IPS-18c (cell line): ENCODE results near the gene PPP6R2.
"Not testable (repeated sequence)": the region's sequence is repeated elsewhere in the genome, so short reads cannot be mapped to it uniquely, and the experiment has no call there.

Experiments used
- H3K4me3 ChIP-seq: 2 replicates; pipeline ENCODE4 v1.7.0; 2013; ENCODE audit warnings: low read depth, mild to moderate bottlenecking, low read length, moderate library complexity; ENCODE audit not compliant: insufficient read depth
- H3K9me3 ChIP-seq: one replicate; pipeline ENCODE4 v1.6.1; 2013; ENCODE audit warnings: mild to moderate bottlenecking, low read length, moderate library complexity; ENCODE audit not compliant: control insufficient read depth, insufficient read depth

Gene PPP6R2

DNA sequence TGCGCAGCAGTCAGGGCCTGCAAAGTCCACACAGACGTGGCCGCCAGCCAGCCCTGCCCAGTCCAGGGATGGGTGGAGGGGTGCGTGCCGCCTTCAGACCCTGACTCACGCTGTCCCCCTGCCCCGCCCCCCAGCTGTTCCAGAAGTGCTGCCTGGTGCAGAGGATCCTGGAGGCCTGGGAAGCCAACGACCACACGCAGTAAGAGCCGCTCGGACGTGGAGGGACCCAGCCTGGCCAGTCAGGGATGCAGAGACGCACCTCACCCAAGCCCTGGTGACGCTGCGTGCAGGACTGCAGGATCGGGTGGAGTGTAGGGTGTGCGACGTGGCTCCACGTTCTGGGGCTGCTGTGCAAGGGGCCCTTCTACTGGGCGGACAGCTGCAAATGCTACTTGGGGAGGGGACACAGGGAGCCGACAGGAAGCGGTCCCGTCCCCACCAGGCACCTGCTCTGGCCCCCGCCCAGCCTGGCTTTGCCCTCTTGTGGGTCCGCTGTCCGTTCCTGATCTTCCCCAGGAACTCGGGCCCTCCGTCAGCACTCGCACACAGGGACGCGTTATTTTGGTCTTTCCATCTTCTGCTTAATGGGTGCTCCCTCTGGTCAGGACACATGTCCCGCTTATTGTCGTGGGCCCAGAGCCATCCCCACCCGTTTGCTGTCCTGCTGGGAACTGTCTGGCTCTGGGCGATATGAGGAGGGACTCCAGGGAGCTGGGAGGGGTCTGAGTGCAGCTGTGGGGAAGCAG, 89.2 kb downstream of the PPP6R2 start:
- H3K4me3 ChIP-seq, result no peak overlapping the region
- no peaks in the 10 kb centered on the region for H3K9me3 ChIP-seq

DNA sequence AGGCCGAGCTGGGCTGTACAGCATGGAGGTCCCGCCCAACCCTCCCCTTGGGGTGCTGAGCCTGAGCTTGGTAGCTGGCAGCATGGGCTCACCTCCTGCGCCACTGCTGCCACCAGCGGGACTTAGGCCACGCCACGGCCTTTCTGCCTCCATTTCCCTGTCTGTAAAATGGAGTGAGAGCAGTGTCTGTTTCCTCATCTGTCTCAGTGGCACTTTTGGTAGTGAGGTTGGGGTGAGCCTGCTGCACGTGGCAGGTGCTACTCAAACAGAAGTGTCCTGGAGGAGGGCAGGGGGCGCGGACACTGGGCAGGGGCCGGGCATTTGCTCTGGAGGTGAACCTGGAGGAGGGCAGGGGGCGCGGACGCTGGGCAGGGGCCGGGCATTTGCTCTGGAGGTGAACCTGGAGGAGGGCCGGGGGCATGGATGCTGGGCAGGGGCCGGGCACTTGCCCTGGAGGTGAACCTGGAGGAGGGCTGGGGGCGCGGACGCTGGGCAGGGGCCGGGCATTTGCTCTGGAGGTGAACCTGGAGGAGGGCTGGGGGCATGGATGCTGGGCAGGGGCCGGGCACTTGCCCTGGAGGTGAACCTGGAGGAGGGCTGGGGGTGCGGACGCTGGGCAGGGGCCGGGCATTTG, 89.9 kb downstream of the PPP6R2 start:
- not testable (repeated sequence) for H3K4me3 ChIP-seq, H3K9me3 ChIP-seq

DNA sequence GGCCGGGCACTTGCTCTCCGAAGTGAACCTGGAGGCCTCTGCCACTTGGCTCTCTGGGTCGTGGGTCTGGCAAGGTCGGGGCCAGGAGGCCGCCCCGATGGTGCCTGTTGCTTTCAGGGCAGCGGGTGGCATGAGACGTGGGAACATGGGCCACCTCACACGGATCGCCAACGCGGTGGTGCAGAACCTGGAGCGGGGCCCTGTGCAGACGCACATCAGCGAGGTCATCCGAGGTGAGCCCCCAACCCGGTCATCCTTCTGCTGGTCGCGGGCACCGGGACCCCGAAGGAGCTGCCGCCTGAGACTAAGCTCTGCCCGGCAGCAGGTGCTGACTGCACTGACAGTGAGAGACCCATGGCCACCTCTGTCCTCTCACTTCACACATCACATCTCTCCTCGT, 91.7 kb downstream of the PPP6R2 start:
- Histone ChIP-seq H3K4me3 (no peak overlapping the region), H3K9me3 (no peaks in the 10 kb centered on the region)

DNA sequence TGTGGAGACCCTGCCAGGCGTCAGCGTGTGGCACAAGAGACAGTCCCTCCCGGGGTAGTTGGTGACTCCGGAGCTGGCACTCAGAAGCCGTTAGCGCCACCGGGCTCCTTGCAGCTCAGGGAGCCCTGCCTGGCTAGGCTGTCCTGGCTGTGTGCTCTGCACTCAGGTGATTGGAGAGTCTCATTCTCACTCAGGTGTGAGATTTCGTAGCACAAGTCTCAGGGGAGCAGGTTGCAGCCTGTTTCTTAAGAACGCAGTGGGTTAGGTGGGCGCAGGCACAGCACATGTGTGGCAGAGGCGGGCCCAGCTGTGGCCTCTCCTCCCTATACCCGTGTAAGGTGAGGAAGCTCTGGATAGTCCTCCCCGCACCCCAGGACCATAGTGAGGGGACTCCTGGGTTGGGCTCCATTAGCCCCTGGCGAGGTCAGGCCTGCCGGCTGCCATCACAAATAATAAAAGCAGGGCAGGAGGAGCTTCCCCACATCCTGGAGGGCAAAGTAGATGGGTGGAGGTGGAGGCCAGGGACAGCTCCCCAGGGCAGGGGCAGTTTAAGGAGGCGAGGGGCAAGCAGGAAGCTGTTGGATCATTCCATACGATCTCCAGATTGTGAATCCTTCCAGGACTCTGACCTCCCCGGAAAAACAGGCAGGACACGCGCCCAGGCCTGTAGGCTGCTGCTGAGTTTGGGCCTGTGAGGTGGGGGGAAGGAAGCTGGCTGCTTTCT, 92.3 kb downstream of the PPP6R2 start:
- H3K9me3 ChIP-seq, result no peaks in the 10 kb centered on the region
- no peak overlapping the region for H3K4me3 ChIP-seq

DNA sequence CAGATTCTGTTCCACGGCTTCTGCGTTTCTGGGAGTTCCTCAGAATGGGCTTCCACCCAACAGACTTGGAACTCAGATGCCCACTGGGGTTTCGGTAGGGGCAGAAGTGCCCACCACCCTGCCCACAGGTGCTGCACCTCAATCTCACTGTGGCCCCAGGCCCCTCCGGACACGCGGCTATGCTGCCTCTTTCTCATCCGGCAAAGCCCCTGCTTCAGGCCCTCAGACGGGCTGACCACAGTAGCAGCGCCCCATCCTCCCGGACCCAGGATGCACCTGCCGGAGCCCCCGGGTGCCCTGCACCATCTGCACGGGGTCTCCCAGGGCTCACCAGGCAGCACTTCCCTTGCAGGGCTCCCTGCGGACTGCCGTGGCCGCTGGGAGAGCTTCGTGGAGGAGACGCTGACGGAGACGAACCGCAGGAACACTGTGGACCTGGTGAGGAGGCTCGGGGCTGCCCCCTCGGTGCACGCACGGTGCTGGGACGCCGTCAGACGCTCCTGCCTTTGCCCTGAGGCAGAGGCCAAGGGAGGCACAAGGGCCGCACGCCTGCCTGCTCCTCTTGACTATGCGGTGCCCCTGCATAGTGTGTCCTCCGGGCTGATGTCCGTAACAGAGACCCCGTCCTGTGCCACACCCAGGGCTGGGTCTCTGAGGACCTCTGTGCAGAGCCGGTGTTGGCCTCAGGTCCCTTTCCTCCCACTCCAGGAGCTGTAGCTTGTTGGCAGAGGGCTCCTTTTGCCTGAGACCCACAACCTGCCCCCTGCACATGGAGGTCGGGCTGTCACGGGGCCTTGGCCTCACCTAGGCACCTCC, 93.1 kb downstream of the PPP6R2 start:
- no peak overlapping the region for H3K4me3 ChIP-seq
- H3K9me3 ChIP-seq, result no peaks in the 10 kb centered on the region

DNA sequence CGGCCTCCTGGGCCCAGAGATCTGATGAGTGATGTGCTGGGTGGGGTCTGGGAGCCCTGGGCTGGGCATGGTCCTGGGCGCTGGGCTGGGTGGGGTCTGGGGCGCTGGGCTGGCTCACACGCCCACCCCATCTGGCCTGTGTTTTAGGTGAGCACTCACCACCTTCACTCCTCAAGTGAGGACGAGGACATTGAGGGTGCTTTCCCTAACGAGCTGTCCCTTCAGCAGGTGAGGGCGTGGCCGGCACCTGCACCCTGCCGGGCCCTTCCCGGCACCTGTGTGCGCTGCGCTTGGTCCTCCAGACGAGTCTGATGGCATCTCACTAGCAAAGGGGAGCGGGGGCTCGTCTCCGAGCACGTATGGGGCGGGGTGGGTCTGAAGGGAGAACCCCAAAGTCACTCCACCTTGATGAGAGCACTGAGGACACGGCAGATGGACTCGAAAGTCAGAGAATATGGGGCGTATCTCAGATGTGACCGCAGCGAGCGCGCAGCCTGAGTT, 93.8 kb downstream of the PPP6R2 start:
- Histone ChIP-seq H3K9me3 (no peaks in the 10 kb centered on the region), H3K4me3 (no peak overlapping the region)

DNA sequence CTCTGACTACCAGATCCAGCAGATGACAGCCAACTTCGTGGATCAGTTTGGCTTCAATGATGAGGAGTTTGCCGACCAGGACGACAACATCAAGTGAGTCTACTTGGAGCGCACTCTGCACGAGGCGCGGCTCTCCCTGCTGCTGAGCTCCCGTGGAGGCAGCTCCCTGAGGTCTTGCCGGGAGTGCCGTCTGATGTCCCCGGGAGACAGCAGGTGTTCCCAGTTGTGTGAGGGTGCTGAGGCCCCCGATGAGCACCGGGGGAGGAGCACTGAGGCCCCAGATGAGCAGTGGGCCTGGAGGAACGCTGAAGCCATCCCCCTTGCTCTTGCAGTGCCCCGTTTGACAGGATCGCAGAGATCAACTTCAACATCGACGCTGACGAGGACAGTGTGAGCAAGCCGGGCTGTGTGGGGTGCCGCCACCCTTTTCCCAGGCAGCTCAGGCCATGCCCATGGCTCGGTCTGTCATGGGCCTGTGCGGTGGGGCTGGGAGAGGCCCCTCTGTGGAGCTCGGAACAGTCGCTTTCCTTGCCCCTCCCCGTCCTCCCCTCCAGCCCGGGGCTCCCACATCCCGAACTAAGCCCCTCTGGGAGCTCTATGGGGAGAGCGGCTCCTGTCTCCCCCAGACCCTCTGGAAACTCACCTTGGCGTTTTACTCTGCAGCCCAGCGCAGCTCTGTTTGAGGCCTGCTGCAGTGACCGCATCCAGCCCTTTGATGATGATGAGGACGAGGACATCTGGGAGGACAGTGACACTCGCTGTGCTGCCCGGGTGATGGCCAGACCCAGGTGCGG, 94.6 kb downstream of the PPP6R2 start:
- no peaks in the 10 kb centered on the region for H3K9me3 ChIP-seq
- no peak overlapping the region for H3K4me3 ChIP-seq

DNA sequence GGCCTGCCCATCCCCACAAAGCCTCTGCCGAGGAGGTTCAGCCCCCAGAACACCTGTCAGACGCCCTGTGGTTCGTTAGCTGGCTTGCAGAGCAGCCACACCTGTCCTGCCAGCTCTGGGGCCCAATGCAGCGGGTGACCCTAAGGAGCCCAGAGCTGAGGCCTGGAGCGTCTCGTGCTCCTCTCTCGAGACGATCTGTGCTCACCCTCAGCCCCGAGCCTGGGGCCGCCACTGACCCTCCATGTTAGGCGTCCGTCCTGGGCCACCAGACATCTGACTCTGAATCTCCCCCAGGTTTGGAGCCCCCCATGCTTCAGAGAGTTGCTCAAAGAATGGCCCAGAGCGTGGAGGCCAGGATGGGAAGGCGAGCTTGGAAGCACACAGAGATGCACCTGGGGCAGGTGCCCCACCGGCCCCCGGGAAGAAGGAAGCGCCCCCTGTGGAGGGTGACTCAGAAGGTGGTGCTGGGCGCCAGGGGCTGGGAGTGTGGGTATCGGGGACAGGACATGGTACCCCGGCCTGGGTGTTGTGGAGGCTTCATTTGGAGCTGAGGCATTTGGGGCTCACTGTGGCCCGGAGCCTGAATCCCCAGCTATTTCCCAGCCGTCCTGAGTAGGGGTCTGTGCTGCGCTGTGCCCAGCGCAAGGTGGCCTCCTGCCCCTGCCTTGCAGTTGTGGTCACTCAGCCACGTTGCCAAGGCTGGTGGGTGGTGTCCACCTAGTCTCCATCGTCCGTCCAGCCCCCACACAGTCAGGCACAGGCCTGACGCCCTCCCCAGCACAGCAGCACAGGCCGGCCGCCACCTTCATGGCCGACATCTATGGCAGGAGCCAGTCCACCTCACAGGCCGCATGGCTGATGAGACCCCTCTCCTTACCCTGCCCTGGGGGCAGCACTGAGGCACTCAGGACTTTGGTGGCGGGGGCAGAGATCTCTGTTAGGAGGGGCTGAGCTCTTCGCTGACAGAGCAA, 95.5 kb downstream of the PPP6R2 start:
- H3K9me3 ChIP-seq, result no peaks in the 10 kb centered on the region

DNA sequence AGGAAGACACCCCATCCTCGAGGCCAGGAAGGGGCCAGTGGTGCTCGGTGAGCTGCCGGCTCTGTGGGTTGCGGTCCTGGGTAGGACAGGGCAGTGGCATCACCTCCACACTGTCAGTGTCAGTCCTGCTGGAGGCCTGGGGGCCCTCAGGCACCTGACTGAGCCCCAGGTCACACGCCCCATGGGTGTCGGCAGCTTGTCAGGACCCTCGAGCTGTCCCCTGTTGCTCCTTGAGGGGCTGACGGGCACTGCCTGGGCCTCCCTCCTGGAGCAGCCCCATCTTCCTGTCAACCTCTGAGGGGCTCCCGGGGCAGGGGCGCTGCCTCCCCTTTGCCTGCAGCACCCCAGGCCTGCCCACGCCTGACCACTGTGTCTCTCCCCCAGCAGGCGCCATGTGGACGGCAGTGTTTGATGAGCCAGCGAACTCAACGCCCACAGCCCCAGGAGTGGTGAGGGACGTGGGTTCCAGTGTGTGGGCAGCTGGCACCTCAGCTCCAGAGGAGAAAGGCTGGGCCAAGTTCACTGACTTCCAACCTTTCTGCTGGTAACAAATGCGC, 96.3 kb downstream of the PPP6R2 start:
- no peak overlapping the region for H3K4me3 ChIP-seq
- no peaks in the 10 kb centered on the region for H3K9me3 ChIP-seq

More for the DNA sequence above, 95.5 kb downstream of the PPP6R2 start:
- no peak overlapping the region for H3K4me3 ChIP-seq

DNA sequence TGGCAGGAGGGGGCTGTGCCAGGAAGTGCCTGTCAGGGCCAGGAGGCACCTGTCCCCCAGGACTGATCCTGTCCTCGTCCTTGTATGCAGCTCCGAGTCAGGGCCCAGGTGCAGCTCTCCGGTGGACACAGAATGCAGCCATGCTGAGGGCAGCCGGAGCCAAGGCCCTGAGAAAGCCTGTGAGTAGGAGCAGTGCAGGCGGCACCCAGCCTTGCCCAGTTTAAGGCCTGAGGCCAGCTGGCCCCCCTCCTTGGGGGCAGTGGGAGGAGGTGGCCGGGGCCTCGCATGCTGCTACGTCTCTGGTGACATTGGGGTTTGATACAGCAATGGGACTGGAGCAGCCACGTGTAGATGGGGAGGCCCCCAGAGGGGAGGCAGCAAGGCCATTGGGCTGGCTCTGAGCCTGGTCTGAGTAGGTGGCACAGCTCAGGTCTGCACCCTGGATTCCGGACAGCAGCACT, 96.8 kb downstream of the PPP6R2 start:
- H3K4me3 ChIP-seq, result no peak overlapping the region
- no peaks in the 10 kb centered on the region for H3K9me3 ChIP-seq

DNA sequence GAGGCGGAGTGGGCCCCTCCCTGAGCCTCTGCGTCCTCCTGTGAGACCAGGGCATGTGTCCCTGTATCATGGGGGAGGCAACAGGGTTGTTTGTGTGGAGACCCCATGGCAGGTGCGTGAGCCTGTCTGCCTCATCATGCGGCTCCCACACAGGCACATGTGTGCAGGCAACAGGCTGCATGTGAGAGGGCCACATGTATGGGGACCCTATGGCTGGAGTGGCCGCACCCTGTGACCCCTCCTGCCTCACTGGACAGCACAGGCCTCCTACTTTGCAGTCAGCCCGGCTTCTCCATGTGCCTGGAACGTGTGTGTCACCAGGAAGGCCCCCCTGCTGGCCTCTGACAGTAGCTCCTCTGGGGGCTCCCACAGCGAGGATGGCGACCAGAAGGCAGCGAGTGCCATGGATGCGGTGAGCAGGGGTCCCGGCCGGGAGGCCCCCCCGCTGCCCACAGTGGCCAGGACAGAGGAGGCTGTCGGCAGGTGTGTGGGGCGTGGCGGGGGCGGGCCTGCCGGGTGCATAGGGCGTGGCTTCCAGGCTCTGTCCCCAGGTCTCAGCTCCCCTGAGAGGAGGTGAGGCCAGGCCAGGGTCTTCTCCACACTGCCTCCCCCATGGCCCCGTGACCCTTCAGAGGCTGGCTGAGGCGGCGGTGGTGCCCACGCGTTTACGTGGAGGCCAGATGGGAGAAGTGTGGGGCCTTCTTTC, 97.6 kb downstream of the PPP6R2 start:
- H3K4me3 ChIP-seq, result no peak overlapping the region
- H3K9me3 ChIP-seq, result no peaks in the 10 kb centered on the region

DNA sequence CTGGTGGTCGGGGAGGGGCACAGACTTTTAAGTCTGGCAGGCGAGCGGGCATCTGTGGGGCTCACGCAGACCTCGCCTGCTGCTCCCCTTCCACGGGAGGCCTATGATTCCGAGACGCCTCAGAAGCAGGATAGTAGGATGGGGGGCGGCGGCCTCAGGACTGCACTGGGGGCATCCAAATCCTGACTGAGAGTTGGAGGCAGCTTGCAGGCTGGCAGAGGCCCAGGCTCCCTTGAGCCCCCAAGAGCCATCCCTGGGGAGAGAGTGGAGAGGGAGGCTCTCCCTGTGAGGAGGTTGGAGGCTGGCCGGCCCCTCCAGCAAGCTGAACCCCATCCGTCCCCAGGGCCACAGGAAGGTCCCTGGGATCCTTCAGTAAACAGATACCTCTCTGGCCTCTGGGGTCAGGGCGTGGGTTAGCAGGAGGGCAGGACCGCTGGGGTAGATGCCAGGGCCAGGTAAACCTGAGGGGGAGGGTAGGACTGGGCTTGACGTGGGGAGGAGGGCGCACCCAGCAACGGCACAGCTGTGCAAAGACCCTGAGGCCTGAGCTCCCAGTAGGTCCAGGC, 98.4 kb downstream of the PPP6R2 start:
- Histone ChIP-seq H3K4me3 (no peak overlapping the region), H3K9me3 (no peaks in the 10 kb centered on the region)

DNA sequence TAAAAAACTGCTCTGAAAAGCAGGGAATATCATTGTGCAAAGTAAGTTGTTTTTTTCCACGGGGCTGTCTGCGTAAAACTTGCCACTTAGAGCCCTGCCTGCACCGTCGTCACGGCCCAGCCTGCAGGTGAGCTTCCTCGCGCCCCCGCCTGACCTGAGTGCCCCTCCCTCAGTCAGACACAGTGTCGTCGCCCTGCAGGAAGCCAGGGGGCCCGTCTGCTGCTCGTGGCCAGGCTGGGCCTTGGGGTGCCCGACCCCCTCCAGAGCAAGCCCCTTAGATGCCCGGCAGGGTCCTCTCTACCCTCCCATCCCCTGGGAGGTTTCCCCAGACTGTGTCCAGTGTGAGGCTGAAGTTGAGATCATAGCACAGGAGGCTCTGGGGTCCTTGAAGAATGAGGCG, 100.1 kb downstream of the PPP6R2 start:
- peaks cover 2% of the 10 kb centered on the region for H3K9me3 ChIP-seq
- no peak overlapping the region for H3K4me3 ChIP-seq

DNA sequence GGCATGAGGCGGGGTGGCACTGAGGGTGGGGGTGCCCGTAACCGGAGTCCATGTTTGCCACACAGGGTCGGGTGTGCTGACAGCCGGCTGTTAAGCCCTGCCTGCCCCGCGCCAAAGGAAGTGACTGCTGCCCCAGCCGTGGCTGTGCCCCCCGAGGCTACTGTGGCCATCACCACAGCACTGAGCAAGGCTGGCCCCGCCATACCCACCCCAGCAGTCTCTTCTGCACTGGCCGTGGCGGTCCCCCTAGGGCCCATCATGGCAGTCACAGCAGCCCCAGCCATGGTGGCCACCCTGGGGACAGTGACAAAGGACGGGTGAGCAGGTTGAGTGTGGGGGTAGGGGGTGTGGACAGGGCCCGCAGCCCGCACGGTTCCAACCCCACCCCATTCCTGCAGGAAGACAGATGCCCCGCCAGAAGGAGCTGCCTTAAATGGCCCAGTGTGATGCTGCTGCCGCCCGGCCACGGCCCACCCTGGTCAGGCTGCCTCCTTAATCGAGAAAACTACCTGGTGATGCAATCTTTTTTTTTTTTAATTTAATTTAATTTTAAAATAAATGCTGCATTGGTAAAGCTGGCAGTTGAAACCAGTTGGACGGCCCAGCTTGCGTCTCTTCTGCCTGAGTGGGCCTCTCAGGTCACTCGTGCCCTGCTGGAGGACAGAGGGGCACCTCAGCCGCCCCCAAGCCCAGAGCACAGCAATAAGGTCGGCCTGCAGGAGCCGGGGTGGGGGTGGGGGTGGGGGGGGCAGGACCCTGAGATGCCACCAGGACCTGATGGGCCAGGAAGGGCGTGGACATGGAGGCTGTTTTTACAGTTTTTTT, 100.9 kb downstream of the PPP6R2 start:
- H3K9me3 ChIP-seq, result peaks cover 2% of the 10 kb centered on the region
- H3K4me3 ChIP-seq, result no peak overlapping the region
